K562 (cell line): ENCODE measurements around the gene PLAC8. TPM values are rescaled to one million over a fixed set of nuclear protein-coding genes. Genes with fewer than 3 reads are reported as not detected.

Experiments
- CBFA2T3 ChIP-seq: fragments of 450-650 bp; IDR thresholded peaks from 2 replicates; pipeline ENCODE4 v1.6.1; 2017
- CCAR2 ChIP-seq: fragments of 200-400 bp; formaldehyde crosslinking; IDR thresholded peaks from 2 replicates; pipeline ENCODE4 v1.6.1; 2017; ENCODE audit warnings: mild to moderate bottlenecking, low read depth, low read length
- CREM ChIP-seq: IDR thresholded peaks from 2 replicates; pipeline ENCODE4 v1.6.1; 2014; ENCODE audit warnings: antibody characterized with exemption, low read depth
- DACH1 ChIP-seq: fragments of 450-650 bp; IDR thresholded peaks from 2 replicates; pipeline ENCODE4 v1.6.1; 2018; ENCODE audit not compliant: partially characterized antibody
- ETV5 ChIP-seq: sonication (generic); formaldehyde crosslinking; IDR thresholded peaks from 2 replicates; pipeline ENCODE4 v1.4.0; 2020; ENCODE audit warnings: low read depth, mild to moderate bottlenecking, missing genetic modification reagents
- EWSR1 ChIP-seq: fragments of 450-650 bp; IDR thresholded peaks from 2 replicates; pipeline ENCODE4 v1.6.1; 2018; ENCODE audit warnings: borderline replicate concordance, mild to moderate bottlenecking, low read depth, moderate library complexity; ENCODE audit not compliant: partially characterized antibody
- IRF2 ChIP-seq: sonication (generic); formaldehyde crosslinking; IDR thresholded peaks from 2 replicates; pipeline ENCODE4 v1.8.1; 2022; ENCODE audit warnings: mild to moderate bottlenecking, missing genetic modification reagents
- MGA ChIP-seq: fragments of 450-650 bp; IDR thresholded peaks from 2 replicates; pipeline ENCODE4 v1.6.1; 2016; ENCODE audit warnings: mild to moderate bottlenecking, moderate library complexity
- NFYB ChIP-seq: IDR thresholded peaks from 2 replicates; pipeline ENCODE4 v1.6.1; 2011; ENCODE audit warnings: mild to moderate bottlenecking, moderate library complexity; ENCODE audit not compliant: insufficient read length; ENCODE audit errors: extremely low read depth
- POLR3G ChIP-seq: IDR thresholded peaks from 2 replicates; pipeline ENCODE4 v1.6.1; 2011; ENCODE audit not compliant: insufficient read length, insufficient replicate concordance; ENCODE audit errors: extremely low read depth
- TGIF2 ChIP-seq: sonication (generic); formaldehyde crosslinking; IDR thresholded peaks from 2 replicates; pipeline ENCODE4 v1.8.1; 2022; ENCODE audit warnings: mild to moderate bottlenecking, missing genetic modification reagents, moderate library complexity
- ZNF785 ChIP-seq: fragments of 250-450 bp; sonication (Bioruptor Pico); IDR thresholded peaks from 2 replicates; pipeline ENCODE4 v1.4.0; 2020; ENCODE audit warnings: mild to moderate bottlenecking
- polyA plus RNA-seq, 8 experiments: library from polyadenylated mRNA; depleted of rRNA in 4 of 8; stranded (reverse) in 5 of 8; unstranded in 3 of 8; fragments of >200 nt; fragmentation: Nextera tagmentation in 2 of 8; fragmentation: Illumina TruSeq in 1 of 8; extraction: Ambion mirVana in 2 of 8; extraction: Trizol in 1 of 8; gene quantifications; 2 replicates each; pipeline versions ENCODE4 v1.2.1 to v1.2.3, GENCODE V29; 2011 to 2014; ENCODE audit warnings: inconsistent platforms in 1 of 8, missing spikeins in 1 of 8
- total RNA-seq, 7 experiments: library from RNA; depleted of rRNA in 6 of 7; stranded (reverse); fragments of >200 nt in 6 of 7; fragmentation: Illumina TruSeq in 2 of 7; extraction: Trizol in 2 of 7; gene quantifications; 2 replicates each; pipeline versions ENCODE4 v1.2.1 to v1.2.3, GENCODE V29; 2011 to 2021; ENCODE audit warnings: low replicate concordance in 1 of 7
- TF ChIP-seq, protein P1 (sequence below): fragments of 250-450 bp; sonication (Bioruptor Pico); IDR thresholded peaks from 2 replicates; pipeline ENCODE4 v1.5.0; 2020; ENCODE audit warnings: mild to moderate bottlenecking
- TF ChIP-seq, protein P2 (sequence below): IDR thresholded peaks from 3 replicates; pipeline ENCODE4 v1.6.1; 2011; ENCODE audit warnings: borderline replicate concordance, mild to moderate bottlenecking; ENCODE audit not compliant: insufficient read length, insufficient read depth

Gene PLAC8
- total and polyA plus RNA-seq, 9 of the 15 experiments (the other 6 are each of a cell fraction or from before 2014, with no cell fraction given) = 0.27 to 0.51 TPM; not detected in 7

GRCh38 chr4:83083925-83084475 lies 30.5 kb downstream of the PLAC8 start (continued):
- TF ChIP-seq MGA = no peak
- TF ChIP-seq TGIF2 (CRISPR knock-in tag) = no peak
- no peak for TF ChIP-seq IRF2 (CRISPR knock-in tag)
- no peak for TF ChIP-seq CBFA2T3
- TF ChIP-seq ZNF785 = no peak
- TF ChIP-seq, protein P1, sequence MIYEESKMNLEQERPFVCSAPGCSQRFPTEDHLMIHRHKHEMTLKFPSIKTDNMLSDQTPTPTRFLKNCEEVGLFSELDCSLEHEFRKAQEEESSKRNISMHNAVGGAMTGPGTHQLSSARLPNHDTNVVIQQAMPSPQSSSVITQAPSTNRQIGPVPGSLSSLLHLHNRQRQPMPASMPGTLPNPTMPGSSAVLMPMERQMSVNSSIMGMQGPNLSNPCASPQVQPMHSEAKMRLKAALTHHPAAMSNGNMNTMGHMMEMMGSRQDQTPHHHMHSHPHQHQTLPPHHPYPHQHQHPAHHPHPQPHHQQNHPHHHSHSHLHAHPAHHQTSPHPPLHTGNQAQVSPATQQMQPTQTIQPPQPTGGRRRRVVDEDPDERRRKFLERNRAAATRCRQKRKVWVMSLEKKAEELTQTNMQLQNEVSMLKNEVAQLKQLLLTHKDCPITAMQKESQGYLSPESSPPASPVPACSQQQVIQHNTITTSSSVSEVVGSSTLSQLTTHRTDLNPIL (CRISPR knock-in tag) = no peak
- TF ChIP-seq EWSR1 = no peak
- TF ChIP-seq DACH1 = no peak
- TF ChIP-seq ETV5 (CRISPR knock-in tag) = no peak
- no peak for TF ChIP-seq CREM
- TF ChIP-seq NFYB = no peak
- no peak for TF ChIP-seq POLR3G
- TF ChIP-seq, protein P2, sequence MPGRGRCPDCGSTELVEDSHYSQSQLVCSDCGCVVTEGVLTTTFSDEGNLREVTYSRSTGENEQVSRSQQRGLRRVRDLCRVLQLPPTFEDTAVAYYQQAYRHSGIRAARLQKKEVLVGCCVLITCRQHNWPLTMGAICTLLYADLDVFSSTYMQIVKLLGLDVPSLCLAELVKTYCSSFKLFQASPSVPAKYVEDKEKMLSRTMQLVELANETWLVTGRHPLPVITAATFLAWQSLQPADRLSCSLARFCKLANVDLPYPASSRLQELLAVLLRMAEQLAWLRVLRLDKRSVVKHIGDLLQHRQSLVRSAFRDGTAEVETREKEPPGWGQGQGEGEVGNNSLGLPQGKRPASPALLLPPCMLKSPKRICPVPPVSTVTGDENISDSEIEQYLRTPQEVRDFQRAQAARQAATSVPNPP = no peak
- TF ChIP-seq CCAR2 = no peak
